Measurements from ENCODE around the gene SNTB2.
"Not testable (repeated sequence)": the region's sequence is repeated elsewhere in the genome, so short reads cannot be mapped to it uniquely, and the experiment has no call there.

Gene SNTB2

DNA sequence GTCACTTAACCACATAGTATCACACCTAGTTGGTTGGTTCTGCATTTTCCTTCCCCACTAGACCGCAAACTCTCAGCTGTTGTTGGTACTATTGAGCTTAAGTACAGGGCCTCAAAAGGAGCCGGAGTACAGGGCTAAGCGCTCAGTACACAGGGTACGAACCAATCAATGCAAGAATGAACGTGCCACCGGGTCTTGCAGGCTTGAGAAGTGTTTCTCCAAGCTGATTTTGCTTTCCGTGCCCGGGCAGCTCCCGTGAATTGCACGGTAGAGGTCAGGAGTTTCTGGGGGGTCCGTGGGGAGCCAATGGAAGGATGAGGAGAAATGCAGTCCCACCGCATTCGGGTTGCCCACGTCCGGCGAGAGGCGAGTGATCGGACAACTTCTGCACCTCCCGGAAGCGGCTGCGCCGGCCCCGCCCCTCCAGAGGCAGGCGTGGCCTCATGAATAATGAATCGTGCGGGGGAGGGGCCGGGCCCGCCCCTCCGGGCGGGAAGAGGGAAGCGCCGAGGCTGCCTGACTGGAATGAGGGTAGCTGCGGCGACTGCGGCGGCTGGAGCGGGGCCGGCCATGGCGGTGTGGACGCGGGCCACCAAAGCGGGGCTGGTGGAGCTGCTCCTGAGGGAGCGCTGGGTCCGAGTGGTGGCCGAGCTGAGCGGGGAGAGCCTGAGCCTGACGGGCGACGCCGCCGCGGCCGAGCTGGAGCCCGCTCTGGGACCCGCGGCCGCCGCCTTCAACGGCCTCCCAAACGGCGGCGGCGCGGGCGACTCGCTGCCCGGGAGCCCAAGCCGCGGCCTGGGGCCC, at the start of gene SNTB2:
Gene SNTB2 (plus strand): TSS at position 523 of the 804 bp plus-strand sequence. CDS start 3 bp downstream, at position 526.
- peak; percentile 60 to 85 (median 76) for DNase-seq

DNA sequence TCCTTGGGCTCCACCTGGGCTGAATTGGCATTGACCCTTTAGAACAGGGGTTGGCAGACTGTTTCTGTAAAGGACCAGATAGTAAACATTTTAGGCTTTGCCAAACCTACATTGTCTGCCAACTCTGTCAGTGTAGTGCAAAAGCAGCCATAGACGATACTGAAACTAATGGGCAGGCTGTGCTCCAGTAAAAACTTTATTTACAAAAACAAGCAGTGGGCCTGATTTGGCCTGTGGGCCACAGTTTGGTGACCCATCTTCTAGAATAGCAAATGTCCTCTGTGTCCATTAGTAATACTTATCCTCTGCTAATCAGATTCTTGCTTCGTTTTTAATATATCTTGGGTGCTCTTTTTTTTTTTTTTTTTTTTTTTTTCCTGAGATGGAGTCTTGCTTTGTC, 48.4 kb upstream of the SNTB2 start:
- no peak for DNase-seq

- DNase-seq: not testable (repeated sequence)
These were observed 47.5 kb upstream of the SNTB2 start for GRCh38 chr16:69139464-69139863.

- no peak for DNase-seq
These were observed 46.0 kb upstream of the SNTB2 start for GRCh38 chr16:69141014-69141413.

- no peak for DNase-seq
These were observed 45.0 kb upstream of the SNTB2 start for GRCh38 chr16:69141936-69142335.

DNA sequence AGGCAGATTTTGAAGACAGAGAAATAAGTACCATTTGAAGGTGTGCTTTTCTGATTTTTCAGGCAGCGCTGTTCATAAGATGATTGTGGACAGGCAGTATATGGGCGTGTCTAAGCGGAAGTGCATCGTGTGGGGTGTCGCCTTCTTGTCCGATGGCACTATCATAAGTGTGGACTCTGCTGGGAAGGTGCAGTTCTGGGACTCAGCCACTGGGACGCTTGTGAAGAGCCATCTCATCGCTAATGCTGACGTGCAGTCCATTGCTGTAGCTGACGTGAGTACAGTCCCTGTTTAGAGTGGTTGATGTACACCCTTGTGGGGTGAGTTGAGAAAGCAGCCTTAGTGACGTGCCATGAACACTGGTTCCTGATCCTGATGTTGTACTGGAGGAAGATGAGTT, 43.8 kb upstream of the SNTB2 start:
- no peak for DNase-seq

GRCh38 chr16:69145658-69146057, 41.3 kb upstream of the SNTB2 start:
- no peak for DNase-seq

DNA sequence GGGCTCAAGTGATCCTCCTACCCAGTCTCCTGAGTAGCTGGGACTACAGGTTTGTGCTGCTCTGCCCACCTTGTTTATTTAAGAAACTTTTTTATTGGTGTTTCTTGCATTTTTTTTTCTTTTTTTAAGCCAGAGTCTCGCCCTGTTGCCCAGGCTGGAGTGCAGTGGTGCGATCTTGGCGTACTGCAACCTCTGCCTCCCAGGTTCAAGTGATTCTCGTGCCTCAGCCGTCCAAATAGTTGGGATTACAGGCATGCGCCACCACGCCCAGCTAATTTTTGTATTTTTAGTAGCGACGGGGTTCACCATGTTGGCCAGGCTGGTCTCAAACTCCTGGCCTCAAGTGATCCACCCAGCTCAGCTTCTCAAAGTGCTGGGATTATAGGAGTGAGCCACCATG, 37.3 kb upstream of the SNTB2 start:
- DNase-seq: not testable (repeated sequence)

- peak in 5 of 6 experiments; percentile 9 to 77 (median 27) for DNase-seq
These were observed 36.7 kb upstream of the SNTB2 start for GRCh38 chr16:69150146-69150865.

GRCh38 chr16:69157196-69157595, 29.8 kb upstream of the SNTB2 start:
- DNase-seq: no peak

- DNase-seq: no peak
These were observed 26.8 kb upstream of the SNTB2 start for GRCh38 chr16:69160192-69160591.

DNA sequence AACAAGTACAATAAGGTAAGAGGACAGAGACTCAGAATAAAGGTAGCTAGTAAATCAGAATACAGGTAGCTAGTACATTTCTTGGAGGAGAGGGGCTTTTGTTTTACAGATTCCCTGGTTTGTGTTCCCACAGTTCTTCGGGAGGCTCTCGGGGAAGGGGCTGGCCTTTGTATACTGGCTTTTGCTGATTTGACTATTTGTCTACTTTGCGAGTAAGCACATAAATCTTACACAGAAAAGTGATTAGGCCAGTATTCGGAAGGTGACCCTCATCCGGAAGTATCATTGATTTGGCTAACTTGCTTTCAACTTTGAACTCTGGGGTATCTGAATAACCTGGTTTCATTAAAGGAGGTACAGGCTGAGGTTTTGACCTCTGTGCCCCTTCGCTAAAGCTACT, 21.4 kb upstream of the SNTB2 start:
- DNase-seq: no peak

- peak in 1 of 6 experiments; percentile 5 for DNase-seq
These were observed 20.6 kb upstream of the SNTB2 start for GRCh38 chr16:69166221-69166833.

- no peak for DNase-seq
These were observed 19.7 kb upstream of the SNTB2 start for GRCh38 chr16:69166946-69167930.

- no peak for DNase-seq
These were observed 17.9 kb upstream of the SNTB2 start for GRCh38 chr16:69169051-69169450.

- no peak for DNase-seq
These were observed 17.2 kb upstream of the SNTB2 start for GRCh38 chr16:69169607-69170352.

DNA sequence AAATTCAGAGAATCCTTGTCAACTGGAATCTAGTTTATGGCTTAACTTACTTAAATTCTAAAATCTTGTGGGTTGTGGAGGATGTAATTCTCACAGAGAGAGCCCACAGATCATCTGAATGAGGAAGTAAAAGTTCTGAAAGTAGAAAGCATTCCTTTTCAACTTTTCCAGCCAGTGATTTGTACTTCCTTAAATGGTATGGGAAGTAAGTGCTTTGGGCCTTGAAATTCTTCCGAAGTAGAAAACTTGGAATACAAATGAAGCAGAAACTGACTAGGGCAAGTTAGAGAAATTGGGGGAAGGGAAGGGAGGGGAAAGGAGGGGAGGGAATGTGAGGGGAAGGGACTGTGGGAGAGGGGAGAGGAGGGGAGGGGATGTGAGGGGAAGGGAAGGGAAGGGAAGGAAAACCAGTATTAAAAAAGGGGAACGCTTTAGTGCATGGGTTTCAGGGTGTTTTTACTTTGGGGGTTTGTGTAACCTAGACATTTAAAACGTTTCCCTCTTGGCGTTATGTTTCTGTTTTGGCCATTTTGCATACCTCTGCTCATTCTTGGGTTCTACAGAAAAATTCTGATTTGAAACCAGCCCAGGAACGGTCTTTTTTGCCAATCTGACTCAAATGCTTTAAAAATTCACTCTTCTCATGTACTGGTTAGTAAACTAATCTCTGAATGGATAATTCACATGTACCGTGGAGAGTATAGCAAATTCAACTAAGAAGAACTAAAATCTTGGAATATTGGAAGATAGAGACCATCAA, 15.5 kb upstream of the SNTB2 start:
- DNase-seq: no peak

DNA sequence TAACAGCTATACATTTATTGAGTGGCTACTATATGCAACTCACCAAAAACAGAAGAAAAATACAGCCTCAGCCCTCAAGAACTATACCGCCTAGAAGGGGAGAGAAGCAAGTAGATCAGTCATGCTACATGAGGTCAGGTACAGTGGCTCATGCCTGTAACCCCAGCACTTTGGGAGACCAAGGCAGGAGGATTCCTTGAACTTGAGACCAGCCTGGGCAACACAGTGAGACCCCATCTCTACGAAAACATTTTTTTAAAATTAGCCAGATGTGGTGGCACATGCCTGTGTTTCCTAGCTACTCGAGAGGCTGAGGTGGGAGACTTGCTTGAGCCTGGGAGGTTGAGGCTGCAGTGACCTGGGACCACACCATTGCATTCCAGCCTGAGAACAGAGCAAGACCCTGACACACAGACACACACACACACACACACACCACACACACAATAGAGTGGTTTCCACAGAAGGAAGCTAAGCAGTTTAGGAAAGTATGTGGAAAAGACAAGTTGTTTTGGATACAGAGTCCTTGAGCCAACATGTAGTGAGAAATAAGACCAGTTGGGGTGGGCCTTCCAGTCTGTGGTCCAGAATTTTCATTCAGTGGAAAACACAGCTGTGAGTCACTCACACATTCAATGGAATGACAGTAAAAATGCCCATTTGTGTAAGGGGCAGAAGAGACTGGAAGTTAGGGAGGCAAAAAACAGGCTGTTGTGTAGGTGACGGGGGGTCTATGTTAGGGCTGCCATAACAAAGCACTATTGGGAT, 10.7 kb upstream of the SNTB2 start:
- DNase-seq: no peak

- DNase-seq: no peak
These were observed 7.5 kb upstream of the SNTB2 start for GRCh38 chr16:69179328-69180010.

DNA sequence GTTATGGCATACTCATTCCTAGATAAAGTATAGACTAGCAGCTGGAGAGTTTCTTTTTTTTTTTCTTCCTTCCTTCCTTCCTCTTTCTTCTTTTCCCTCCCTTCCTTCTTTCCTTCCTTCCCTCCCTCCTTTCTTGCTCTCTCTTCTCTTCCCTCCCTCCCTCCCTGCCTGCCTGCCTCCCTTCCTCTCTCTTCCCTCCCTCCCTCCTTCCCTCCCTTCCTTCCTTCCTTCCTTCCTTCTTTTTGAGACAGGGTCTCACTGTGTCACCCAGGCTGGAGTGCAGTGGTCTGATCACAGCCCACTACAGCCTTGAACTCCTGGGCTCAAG, 7.0 kb upstream of the SNTB2 start:
- no peak for DNase-seq
